GM19328 (cell line): ENCODE measurements around the gene HPGDS.
"Not testable (repeated sequence)": the region's sequence is repeated elsewhere in the genome, so short reads cannot be mapped to it uniquely, and the experiment has no call there.

Experiments
- ATAC-seq: cut with Tn5 transposase; IDR thresholded peaks from one replicate; pipeline ENCODE4 v1.9.1; 2021; ENCODE audit warnings: mild to moderate bottlenecking, moderate library complexity; ENCODE audit not compliant: unreplicated experiment

HPGDS gene

DNA sequence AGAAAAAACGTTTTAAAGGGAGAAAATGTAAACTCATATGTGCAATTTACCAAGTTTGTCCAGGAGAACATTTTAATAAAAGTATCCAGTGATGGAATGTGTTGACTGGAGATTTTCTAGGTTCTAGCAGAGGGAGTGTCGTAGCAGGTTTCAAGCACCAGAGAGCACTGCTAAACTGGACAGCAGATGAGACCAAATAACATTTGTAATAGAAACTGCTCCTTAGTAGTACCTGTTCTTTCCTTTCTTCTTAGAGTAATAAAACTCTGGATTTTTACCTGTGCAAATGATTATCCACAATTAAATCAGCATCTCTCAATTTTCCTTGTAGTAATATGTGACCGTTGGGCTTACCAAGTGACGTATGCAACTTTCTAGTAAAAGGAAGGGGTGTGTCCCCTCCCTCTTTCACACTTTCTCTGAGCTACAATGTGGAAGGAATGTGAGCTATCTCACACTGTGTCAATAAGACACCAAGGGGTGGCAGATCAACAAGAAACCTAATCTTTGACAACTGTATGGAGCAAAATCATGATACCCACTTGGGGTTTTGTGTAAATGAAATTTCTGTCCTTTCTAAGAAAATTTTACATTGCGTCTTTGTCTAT is 9.5 kb downstream of the HPGDS start:
- ATAC-seq: no peak

GRCh38 chr4:94329933-94330332 is 12.7 kb downstream of the HPGDS start:
- no peak for ATAC-seq

- ATAC-seq: no peak
Measured at GRCh38 chr4:94325835-94326234, 16.8 kb downstream of the HPGDS start.

- not testable (repeated sequence) for ATAC-seq
Measured at GRCh38 chr4:94319927-94320326, 22.7 kb downstream of the HPGDS start.

DNA sequence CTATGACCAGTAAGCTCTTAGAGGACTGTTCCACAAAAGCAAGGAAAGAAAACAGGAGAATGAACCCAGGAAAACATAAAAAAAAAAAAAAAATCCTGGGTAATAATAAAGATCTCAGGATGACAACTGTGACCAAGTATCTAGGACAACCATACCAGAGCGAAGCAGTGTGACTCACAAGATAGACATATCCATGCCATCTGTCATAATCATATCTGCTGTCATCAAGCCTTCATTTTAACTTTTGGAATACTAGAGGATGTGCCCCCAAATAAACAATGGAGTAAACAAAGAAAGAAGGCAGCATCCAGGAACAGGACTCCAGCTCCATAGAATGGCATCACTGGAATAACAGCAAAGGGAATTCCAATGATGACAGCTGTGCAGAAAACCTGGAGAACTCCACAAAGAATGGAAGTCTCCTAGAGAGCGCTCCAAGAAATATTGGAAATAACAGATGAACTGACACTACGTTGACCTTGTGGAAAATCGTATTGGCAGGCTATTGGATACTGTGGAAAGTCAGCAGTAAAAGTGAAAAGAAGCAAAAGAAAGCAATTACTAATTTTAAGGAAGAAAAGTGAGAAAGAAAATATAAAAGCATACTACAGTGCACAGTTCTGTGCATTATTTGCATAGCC is 35.3 kb downstream of the HPGDS start:
- ATAC-seq: no peak

- no peak for ATAC-seq
Measured at GRCh38 chr4:94306713-94307112, 35.9 kb downstream of the HPGDS start.

DNA sequence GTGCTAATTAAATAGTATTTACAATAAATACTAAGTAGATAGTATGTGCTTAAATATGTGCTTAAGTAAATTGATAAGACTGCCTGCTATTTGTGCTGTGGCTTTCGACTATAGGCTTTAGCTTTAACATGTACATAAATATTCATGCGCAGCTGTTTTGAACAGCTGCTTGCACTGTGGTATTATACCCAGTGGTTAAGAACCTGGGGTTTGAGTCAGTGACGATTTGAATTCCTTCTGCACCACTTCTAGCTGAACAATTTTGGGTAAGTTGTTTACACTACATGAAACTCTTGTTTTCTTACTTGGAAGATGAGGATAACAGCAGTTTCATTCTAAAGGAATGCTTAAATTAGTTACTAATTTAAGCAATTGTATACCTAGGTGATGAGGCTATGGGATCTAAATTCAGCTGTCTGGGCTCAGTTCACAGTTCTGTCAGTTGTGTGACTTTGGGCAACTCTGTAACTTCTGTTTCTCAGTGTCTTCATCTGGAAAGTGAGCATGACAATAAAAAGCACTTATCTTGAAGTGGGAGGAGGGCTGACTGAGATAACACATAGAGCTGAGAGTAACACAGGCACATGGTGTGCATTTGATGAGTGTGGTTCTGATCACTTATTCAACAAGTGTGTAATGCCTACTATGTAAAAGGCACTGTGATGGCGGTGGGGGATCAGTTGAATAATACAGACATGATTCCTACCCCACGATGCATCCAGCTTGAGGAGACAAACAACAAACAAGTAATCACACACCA is 37.0 kb downstream of the HPGDS start:
- no peak for ATAC-seq

DNA sequence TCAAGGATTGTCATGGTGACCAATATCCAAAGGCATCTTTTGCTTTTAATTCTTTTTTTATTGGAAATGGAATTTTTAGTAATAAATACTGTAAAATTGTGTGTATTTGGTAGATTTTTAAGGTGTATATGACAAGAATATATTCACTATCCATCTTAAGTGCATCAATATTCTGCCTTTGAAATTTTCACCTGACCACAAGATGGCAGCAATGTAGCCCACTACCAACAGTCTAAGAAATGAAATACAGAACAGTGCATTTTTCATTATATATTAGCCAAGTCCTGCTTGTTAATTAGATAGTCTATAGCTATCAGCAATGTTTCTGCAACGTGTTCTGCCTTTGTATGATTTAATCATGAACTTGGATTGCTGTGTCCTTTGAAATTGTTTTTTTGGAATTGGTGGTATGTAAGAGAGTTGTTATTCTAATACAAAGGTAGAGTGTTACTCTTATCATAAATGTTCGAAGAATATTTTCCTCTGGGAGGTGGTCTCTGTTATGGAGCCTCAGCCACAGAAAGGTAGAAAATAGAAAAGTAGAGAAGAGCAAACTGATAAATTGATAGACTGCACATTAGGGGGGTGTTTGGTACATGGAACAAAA is 38.2 kb downstream of the HPGDS start:
- ATAC-seq: no peak

- no peak for ATAC-seq
Measured at GRCh38 chr4:94302191-94302590, 40.4 kb downstream of the HPGDS start.

- no peak for ATAC-seq
Measured at GRCh38 chr4:94298725-94299252, 43.8 kb downstream of the HPGDS start.

GRCh38 chr4:94295473-94295872 is 47.2 kb downstream of the HPGDS start:
- ATAC-seq: not testable (repeated sequence)

DNA sequence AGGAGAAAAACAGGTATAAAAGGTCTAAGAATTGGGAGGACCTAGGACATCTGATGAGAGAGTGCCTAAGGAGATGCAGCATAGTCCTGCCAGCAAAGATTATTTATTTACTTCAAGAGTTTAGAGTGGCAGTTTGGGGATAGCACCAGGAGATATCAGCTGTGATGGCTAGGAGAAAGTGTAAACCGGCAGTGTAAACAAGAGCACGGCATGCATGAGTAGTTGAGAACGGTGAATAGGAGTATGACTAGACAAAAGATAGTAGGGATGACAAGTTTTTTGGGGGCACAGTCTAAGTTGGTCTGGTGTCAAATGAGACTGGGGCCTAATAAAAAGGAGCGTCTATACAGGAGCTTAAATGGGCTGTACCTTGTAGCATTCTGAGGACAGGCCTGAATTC is 48.7 kb downstream of the HPGDS start:
- not testable (repeated sequence) for ATAC-seq

GRCh38 chr4:94290245-94290644 is 52.4 kb downstream of the HPGDS start:
- ATAC-seq: no peak

DNA sequence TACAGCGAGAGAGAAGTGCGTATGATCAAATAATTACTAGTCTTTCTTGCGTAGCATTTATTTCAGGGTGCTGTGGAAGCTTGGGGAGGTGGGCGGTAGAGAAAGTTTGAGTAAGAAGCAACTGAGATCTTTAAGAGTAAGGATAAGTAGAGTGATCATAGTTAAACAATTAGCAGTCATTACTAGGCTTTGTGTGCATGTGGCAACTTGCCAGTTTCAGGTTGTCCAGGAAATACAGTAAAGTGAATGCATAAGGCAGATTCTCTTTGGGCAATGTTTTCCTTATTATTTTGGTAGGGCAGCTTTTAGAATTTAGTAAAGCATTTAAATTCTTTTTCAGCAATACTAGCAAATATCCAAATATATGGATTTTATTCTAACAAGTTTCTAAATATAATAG is 57.0 kb downstream of the HPGDS start:
- ATAC-seq: no peak

- no peak for ATAC-seq
Measured at GRCh38 chr4:94284889-94285288, 57.7 kb downstream of the HPGDS start.

GRCh38 chr4:94278781-94279180 is 63.9 kb downstream of the HPGDS start:
- no peak for ATAC-seq

DNA sequence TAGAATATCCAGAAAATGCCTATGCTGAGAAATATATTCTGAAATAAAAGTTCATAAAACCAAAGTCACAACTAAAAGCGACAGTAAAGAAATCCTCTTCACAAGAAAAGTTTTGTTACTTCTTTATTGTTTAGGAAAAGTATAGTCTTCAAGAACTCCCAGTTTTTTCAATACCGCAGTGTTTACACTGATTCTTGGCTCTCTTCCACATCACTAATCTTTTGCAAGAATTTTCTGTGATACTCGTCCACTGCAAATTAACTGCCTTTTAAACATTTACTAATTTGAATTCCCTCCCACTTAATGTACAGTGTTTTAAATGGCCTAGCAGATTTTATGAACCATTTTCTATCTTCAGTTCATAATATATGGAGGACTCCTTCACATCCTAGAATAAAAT is 65.1 kb downstream of the HPGDS start:
- ATAC-seq: no peak

GRCh38 chr4:94276204-94276603 is 66.4 kb downstream of the HPGDS start:
- ATAC-seq: no peak

- ATAC-seq: no peak
Measured at GRCh38 chr4:94274912-94275311, 67.7 kb downstream of the HPGDS start.

DNA sequence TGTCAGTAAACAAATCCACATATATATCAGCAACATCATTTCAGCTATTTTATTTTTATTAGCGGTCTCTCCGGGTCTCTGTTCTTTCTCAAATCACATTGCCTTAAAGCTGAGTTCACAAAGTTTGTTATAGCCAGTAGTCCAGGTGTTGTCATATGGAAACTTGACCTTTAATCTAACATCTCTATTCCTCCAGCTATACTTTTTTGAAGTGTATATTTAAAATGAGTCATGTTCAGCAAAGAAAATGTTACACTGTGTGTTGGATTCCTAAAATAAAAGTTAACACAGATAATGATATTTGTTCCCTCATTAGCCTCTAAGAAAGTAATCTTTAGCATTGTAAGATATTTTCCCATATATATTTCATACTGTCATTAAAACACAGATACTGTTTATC is 71.4 kb downstream of the HPGDS start:
- no peak for ATAC-seq

- ATAC-seq: no peak
Measured at GRCh38 chr4:94267037-94267436, 75.6 kb downstream of the HPGDS start.
